Uterus (tissue), 4 donors: ENCODE results near the gene HOXB8. TPM values are rescaled to one million over a fixed set of nuclear protein-coding genes. Genes with fewer than 3 reads are reported as not detected.

Experiments
- DNase-seq, 2 donors: peaks; one replicate each; pipeline ENCODE4 v3.0.0-alpha.2; 2019 to 2020
- H3K27ac ChIP-seq, 2 donors: fragments of 200-600 bp; sonication (generic); 1 replicate in 1 of 2; 2 replicates in 1 of 2; pipeline ENCODE4 v1.5.1; 2016 to 2018
- H3K27me3 ChIP-seq, 2 donors: fragments of 200-600 bp; sonication (generic); one replicate each; pipeline ENCODE4 v1.5.1; 2018 to 2019; ENCODE audit warnings: control low read depth in 1 of 2
- H3K36me3 ChIP-seq, 2 donors: fragments of 200-600 bp; sonication (generic); one replicate each; pipeline ENCODE4 v1.5.1; 2019; ENCODE audit warnings: control low read depth in 1 of 2
- H3K4me1 ChIP-seq, 2 donors: fragments of 200-600 bp; sonication (generic); one replicate each; pipeline ENCODE4 v1.5.1; 2018 to 2019; ENCODE audit warnings: control low read depth in 1 of 2
- H3K4me3 ChIP-seq, 2 donors: fragments of 200-600 bp; sonication (generic); 1 replicate in 1 of 2; 2 replicates in 1 of 2; pipeline ENCODE4 v1.5.1; 2018 to 2019; ENCODE audit warnings: mild to moderate bottlenecking in 1 of 2
- H3K9me3 ChIP-seq, 2 donors: fragments of 200-600 bp; sonication (generic); one replicate each; pipeline ENCODE4 v1.5.1; 2019; ENCODE audit warnings: control low read depth in 1 of 2
- POLR2A ChIP-seq, 2 donors: fragments of 450-650 bp; IDR thresholded peaks; one replicate each; pipeline ENCODE4 v1.6.1; 2016; ENCODE audit warnings: antibody characterized with exemption in 2 of 2, mild to moderate bottlenecking in 1 of 2, moderate library complexity in 1 of 2
- intact Hi-C: fragments of 100-400 bp; cut with DNase I; formaldehyde crosslinking; loops from one replicate; pipeline ENCODE4 v1.15.1; 2023; ENCODE audit warnings: low total_unique reads
- total RNA-seq, 4 donors: library from RNA; depleted of rRNA in 3 of 4; stranded (reverse); fragments of >200 nt in 3 of 4; gene quantifications; one replicate each; pipeline versions ENCODE4 v1.1.0 to v1.2.4, GENCODE V29; 2014 to 2023
- TF ChIP-seq, protein P1 (sequence below), 4 experiments: fragments of 200-600 bp in 2 of 4; fragments of 450-650 bp in 2 of 4; sonication (generic) in 2 of 4; IDR thresholded peaks; one replicate each; pipeline ENCODE4 v1.5.1; 2016 to 2019; ENCODE audit warnings: antibody characterized with exemption in 4 of 4, mild to moderate bottlenecking in 2 of 4, moderate library complexity in 1 of 4
- donor health status: DM: yes; HTN: yes; CAD: no.

HOXB8 gene
- total RNA-seq, 4 donors from 2014 or later = 0.29 to 9.5 (median 1.9) TPM; not detected in 1

DNA sequence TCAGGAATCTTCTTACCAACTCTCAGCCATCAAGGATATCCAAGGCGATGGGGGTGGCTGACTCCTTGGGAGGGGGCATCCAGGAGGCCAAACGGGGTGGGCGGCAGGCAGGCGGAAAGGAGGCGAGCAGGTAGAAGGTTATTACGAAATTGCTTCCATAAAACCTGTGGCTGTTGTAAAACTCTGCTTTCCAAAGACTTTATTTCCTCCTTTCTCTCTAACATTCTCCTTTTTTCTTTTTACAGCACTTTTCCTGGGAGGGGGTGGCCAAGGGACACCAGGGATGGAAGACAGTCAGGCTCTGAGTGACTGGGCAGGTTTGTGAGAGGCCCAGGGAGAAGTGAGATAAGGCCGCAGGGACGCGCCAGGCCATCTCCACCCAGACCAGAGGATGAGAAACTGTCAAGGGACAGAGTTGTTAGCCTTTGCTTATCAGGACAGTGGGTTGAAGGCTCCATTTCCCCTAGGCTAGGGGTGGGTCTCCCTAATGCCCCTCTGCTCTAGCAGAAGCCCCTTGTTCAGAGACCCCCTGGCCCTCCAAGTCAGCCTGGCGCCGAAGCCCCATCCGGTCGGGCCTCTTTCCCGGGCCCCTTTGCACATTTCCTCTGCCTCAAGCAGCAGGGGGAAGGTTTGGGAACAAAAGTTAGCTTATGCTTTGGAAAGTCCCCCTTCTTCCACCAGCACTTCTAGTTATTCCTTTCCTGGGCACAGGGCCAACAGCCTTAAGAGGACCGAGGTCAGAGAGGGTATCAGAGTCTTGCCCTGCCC, 16.0 kb upstream of the HOXB8 start:
- H3K4me3 ChIP-seq = no peak overlapping the region
- TF ChIP-seq POLR2A (IDR thresholded peaks at IDR 0.05) = no peak
- TF ChIP-seq, protein P1, sequence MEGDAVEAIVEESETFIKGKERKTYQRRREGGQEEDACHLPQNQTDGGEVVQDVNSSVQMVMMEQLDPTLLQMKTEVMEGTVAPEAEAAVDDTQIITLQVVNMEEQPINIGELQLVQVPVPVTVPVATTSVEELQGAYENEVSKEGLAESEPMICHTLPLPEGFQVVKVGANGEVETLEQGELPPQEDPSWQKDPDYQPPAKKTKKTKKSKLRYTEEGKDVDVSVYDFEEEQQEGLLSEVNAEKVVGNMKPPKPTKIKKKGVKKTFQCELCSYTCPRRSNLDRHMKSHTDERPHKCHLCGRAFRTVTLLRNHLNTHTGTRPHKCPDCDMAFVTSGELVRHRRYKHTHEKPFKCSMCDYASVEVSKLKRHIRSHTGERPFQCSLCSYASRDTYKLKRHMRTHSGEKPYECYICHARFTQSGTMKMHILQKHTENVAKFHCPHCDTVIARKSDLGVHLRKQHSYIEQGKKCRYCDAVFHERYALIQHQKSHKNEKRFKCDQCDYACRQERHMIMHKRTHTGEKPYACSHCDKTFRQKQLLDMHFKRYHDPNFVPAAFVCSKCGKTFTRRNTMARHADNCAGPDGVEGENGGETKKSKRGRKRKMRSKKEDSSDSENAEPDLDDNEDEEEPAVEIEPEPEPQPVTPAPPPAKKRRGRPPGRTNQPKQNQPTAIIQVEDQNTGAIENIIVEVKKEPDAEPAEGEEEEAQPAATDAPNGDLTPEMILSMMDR (IDR thresholded peaks at IDR 0.05) = no peak
- no peaks in the 10 kb centered on the region for H3K36me3 ChIP-seq
- intact Hi-C loops = no loop called here
- H3K9me3 ChIP-seq = no peaks in the 10 kb centered on the region
- peaks cover 26 to 81% of the 10 kb centered on the region in 2 donors for H3K27me3 ChIP-seq
- H3K4me1 ChIP-seq = no peaks in the 10 kb centered on the region
- no peak overlapping the region for H3K27ac ChIP-seq
- no peak for DNase-seq

DNA sequence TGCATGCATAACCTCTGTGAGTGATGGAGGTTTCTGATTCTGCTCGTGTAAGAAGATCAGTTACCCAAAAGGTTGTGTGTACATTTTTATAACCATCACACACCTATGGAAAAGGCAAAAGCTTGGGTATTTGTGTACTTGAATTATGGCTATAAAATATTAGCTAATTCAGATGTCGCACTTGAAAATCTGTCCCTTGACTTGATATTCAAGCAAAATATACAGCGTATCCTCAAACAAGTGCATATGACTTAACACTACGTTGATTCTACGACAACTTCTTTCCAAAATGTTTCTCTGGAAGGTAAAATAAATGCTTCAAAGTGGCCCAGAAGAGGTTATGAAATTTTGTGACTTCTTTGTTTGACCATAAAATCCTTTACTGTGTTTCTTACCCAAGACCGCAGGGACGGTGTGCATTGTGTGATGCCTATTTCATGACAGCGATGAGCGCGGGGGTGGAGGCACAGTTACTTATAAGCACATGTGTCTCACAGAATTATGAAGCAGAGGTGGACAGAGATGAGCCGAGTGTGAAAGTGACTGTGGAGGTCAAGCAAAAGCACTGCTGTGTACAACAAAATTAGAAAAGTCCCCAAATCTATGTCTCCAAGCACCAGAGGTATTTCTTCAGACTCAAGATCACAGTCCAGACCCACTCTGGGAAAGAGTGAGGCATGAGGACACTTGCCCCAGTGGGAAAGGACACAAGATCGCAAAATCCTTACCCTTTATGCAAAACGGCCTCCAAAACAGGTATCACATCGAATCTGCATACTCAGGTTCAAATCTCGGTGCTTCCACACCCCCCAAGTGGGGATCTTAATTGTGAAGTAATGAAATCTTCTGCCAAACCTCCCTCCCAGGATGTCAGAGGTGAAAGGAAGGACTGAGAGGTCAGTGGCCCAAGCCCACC, 15.2 kb upstream of the HOXB8 start:
- no peak overlapping the region for H3K27ac ChIP-seq
- H3K27me3 ChIP-seq = peaks cover 26 to 73% of the 10 kb centered on the region in 2 donors
- intact Hi-C loops = no loop called here
- H3K4me1 ChIP-seq = peaks cover 0 to 8% of the 10 kb centered on the region in 2 donors
- no peaks in the 10 kb centered on the region for H3K9me3 ChIP-seq
- no peak overlapping the region for H3K4me3 ChIP-seq
- no peak for DNase-seq
- no peaks in the 10 kb centered on the region for H3K36me3 ChIP-seq
- TF ChIP-seq, protein P1 (IDR thresholded peaks at IDR 0.05) = no peak
- no peak for TF ChIP-seq POLR2A (IDR thresholded peaks at IDR 0.05)

DNA sequence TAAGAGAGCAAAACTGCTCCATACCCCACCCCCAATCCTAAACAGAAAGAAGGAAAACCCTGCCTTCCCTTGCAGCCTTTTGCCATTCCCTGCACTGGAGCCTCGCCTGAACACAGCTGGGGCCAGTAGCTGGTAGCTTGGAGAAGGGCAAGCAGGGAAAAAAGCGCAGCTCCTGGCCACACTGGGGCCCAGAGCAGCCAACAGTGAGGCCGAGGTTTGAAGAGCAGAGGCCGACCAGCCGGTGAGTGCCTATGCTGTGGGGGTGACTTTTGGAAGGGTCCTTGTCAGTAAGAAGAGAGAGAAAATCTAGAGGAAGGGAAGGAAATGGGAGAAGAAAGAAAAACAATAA, 14.3 kb upstream of the HOXB8 start:
- TF ChIP-seq, protein P1 (IDR thresholded peaks at IDR 0.05) = no peak
- TF ChIP-seq POLR2A (IDR thresholded peaks at IDR 0.05) = no peak
- intact Hi-C loops = no loop called here
- Histone ChIP-seq H3K9me3 (no peaks in the 10 kb centered on the region), H3K4me3 (no peak overlapping the region), H3K36me3 (no peaks in the 10 kb centered on the region), H3K27ac (no peak overlapping the region), H3K27me3 (peaks cover 29 to 71% of the 10 kb centered on the region in 2 donors), H3K4me1 (peaks cover 0 to 15% of the 10 kb centered on the region in 2 donors)
- DNase-seq = no peak

DNA sequence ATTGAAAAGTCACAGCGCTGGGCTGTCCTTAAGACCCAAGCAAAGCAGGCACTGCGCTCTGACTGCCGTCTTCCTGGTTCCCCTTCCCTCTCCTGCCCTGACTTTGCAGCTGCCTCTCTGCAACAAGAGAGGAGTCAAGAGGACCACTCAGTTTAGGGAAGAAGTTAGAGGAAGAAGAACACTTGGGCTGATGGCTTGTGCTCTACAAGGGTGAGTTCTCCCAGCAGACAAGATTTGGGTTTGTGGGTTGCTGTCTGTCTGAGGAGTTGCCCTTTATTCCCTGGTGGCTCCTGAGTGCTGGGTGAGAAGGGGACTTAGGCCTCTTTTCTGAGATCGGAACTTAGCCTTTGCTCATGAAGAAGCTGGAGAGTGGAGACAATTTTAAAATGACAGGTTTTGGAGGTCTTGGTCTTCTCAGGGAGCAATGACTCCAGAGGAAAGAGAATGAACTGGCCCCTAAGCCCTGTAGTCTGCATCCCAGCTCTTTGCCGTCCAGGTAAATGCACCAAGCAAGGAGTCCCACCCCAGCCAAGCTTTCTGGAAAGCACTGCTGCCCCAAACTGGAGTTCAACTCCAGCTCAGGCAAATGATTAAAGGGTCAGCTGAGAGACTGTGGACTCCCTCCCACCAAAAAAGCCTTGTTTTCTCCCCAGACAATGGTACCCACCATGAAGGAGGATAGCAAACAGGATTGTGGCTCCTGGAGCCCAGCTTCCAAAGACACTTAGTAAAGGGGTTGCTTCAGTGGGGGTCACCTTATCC, 13.7 kb upstream of the HOXB8 start:
- no peak for TF ChIP-seq POLR2A (IDR thresholded peaks at IDR 0.05)
- TF ChIP-seq, protein P1 (IDR thresholded peaks at IDR 0.05) = no peak
- H3K36me3 ChIP-seq = no peaks in the 10 kb centered on the region
- no peak overlapping the region for H3K27ac ChIP-seq
- intact Hi-C loops = no loop called here
- H3K27me3 ChIP-seq = peaks cover 23 to 70% of the 10 kb centered on the region in 2 donors
- no peak for DNase-seq
- H3K9me3 ChIP-seq = no peaks in the 10 kb centered on the region
- H3K4me3 ChIP-seq = no peak overlapping the region
- H3K4me1 ChIP-seq = peaks cover 0 to 15% of the 10 kb centered on the region in 2 donors
